Activated naive CD4-positive, alpha-beta T cell treated with anti-CD3 and anti-CD28 coated beads for 36 hours (primary cell): ENCODE data around the gene AGRP. TPM values are rescaled to one million over a fixed set of nuclear protein-coding genes. Genes with fewer than 3 reads are reported as not detected.
"Not testable (repeated sequence)": the region's sequence is repeated elsewhere in the genome, so short reads cannot be mapped to it uniquely, and the experiment has no call there.

Source experiments
- CTCF ChIA-PET: fragments of 350-600 bp; sonication (Branson Sonifier 250); formaldehyde crosslinking; loops from one replicate; lab custom pipeline; 2021; ENCODE audit warnings: antibody characterized with exemption; lab: Charles Lee
- DNase-seq: peaks from one replicate; pipeline ENCODE4 v3.0.0-alpha.2; 2020
- H3K27ac Mint-ChIP-seq: one replicate; pipeline ENCODE4 v1.8.0; 2021; ENCODE audit warnings: mild to moderate bottlenecking, mixed read lengths
- H3K27me3 Mint-ChIP-seq: one replicate; pipeline ENCODE4 v1.8.0; 2021; ENCODE audit warnings: low read depth, mixed read lengths
- H3K36me3 Mint-ChIP-seq: one replicate; pipeline ENCODE4 v1.8.0; 2021; ENCODE audit warnings: low read depth, mixed read lengths
- H3K4me1 Mint-ChIP-seq: one replicate; pipeline ENCODE4 v1.8.0; 2021; ENCODE audit warnings: low read depth, mixed read lengths
- H3K4me3 Mint-ChIP-seq: one replicate; pipeline ENCODE4 v1.8.0; 2021; ENCODE audit warnings: mild to moderate bottlenecking, moderate library complexity, mixed read lengths
- H3K9me3 Mint-ChIP-seq: one replicate; pipeline ENCODE4 v1.8.0; 2021; ENCODE audit warnings: mixed read lengths
- intact Hi-C: fragments of 100-400 bp; cut with micrococcal nuclease; formaldehyde crosslinking; loops from one replicate; pipeline ENCODE4 v1.15.1; 2023
- total RNA-seq, 2 experiments: library from RNA; stranded (reverse); gene quantifications; one replicate each; pipeline ENCODE4 v1.2.3, GENCODE V29; 2021

The AGRP gene
- total RNA-seq, 2 experiments from 2014 or later = not detected

GRCh38 chr16:67490335-67491096 lies 7.2 kb upstream of the AGRP start:
- Mint-ChIP-seq H3K4me3 (no peak overlapping the region), H3K9me3 (no peaks in the 10 kb centered on the region), H3K36me3 (peaks cover 3% of the 10 kb centered on the region), H3K27me3 (no peaks in the 10 kb centered on the region), H3K4me1 (peaks cover 14% of the 10 kb centered on the region), H3K27ac (peak overlapping the region; percentile 34)
- CTCF ChIA-PET = interaction anchor here (0.7 to 11.9 kb wide), 7 partner anchors 9 to 177 kb away, joined by 3 to 195 read pairs (median 4); partner anchors contain the start of gene ATP6V0D1
- intact Hi-C loops = no loop called here
- no peak for DNase-seq

- DNase-seq = no peak
- H3K4me3 Mint-ChIP-seq = no peak overlapping the region
- intact Hi-C loops = no loop called here
- no peaks in the 10 kb centered on the region for H3K9me3 Mint-ChIP-seq
- CTCF ChIA-PET = interaction anchor here (1.4 to 11.9 kb wide), 5 partner anchors 8 to 178 kb away, joined by 3 to 195 read pairs (median 27); partner anchors contain the start of gene ATP6V0D1
- no peaks in the 10 kb centered on the region for H3K27me3 Mint-ChIP-seq
- peaks cover 6% of the 10 kb centered on the region for H3K36me3 Mint-ChIP-seq
- H3K4me1 Mint-ChIP-seq = peaks cover 12% of the 10 kb centered on the region
- peak overlapping the region; percentile 70 for H3K27ac Mint-ChIP-seq
Measured at GRCh38 chr16:67489401-67490083, 6.2 kb upstream of the AGRP start.

GRCh38 chr16:67487561-67487960 lies 4.2 kb upstream of the AGRP start:
- H3K4me1 Mint-ChIP-seq = peaks cover 22% of the 10 kb centered on the region
- DNase-seq, H3K36me3 Mint-ChIP-seq, H3K27me3 Mint-ChIP-seq, H3K9me3 Mint-ChIP-seq, intact Hi-C loops, H3K4me3 Mint-ChIP-seq, H3K27ac Mint-ChIP-seq: not testable (repeated sequence)
- CTCF ChIA-PET = interaction anchor here (1.4 to 11.9 kb wide), 3 partner anchors 26 to 60 kb away, joined by 3 to 195 read pairs (median 60); no protein-coding TSS in a partner anchor

GRCh38 chr16:67486805-67487204 lies 3.5 kb upstream of the AGRP start:
- DNase-seq = no peak

GRCh38 chr16:67483731-67484525 lies 581 bp upstream of the AGRP start:
- H3K27me3 Mint-ChIP-seq = no peaks in the 10 kb centered on the region
- H3K9me3 Mint-ChIP-seq = no peaks in the 10 kb centered on the region
- CTCF ChIA-PET = interaction anchor here (0.5 to 3.4 kb wide), 5 partner anchors 10 to 312 kb away, joined by 3 to 24 read pairs (median 6); no protein-coding TSS in a partner anchor
- DNase-seq = no peak
- peaks cover 9% of the 10 kb centered on the region for H3K36me3 Mint-ChIP-seq
- H3K27ac Mint-ChIP-seq = peak overlapping the region; percentile 30
- intact Hi-C loops = no loop called here
- H3K4me1 Mint-ChIP-seq = peaks cover 33% of the 10 kb centered on the region
- H3K4me3 Mint-ChIP-seq = no peak overlapping the region

More at GRCh38 chr16:67486805-67487204, 3.5 kb upstream of the AGRP start:
- CTCF ChIA-PET = interaction anchor here (2.9 to 8.1 kb wide), 2 partner anchors 27 to 35 kb away, joined by 24 to 60 read pairs; no protein-coding TSS in a partner anchor
- peak overlapping the region; percentile 30 for H3K27ac Mint-ChIP-seq
- no peak overlapping the region for H3K4me3 Mint-ChIP-seq
- peaks cover 28% of the 10 kb centered on the region for H3K4me1 Mint-ChIP-seq
- H3K27me3 Mint-ChIP-seq = no peaks in the 10 kb centered on the region
- intact Hi-C loops = no loop called here
- H3K9me3 Mint-ChIP-seq = no peaks in the 10 kb centered on the region
- H3K36me3 Mint-ChIP-seq = peaks cover 9% of the 10 kb centered on the region

GRCh38 chr16:67482233-67482924 lies 968 bp downstream of the AGRP start:
- Mint-ChIP-seq H3K9me3 (no peaks in the 10 kb centered on the region), H3K4me1 (peaks cover 34% of the 10 kb centered on the region), H3K27ac (peak overlapping the region; percentile 99), H3K36me3 (peaks cover 11% of the 10 kb centered on the region), H3K4me3 (peak overlapping the region; percentile 100), H3K27me3 (no peaks in the 10 kb centered on the region)
- no peak for DNase-seq
- intact Hi-C loops = no loop called here
- CTCF ChIA-PET = interaction anchor here (1.0 to 3.4 kb wide), 9 partner anchors 8 to 109 kb away, joined by 3 to 69 read pairs (median 10); no protein-coding TSS in a partner anchor

GRCh38 chr16:67481561-67482232 lies 1.6 kb downstream of the AGRP start:
- Mint-ChIP-seq H3K36me3 (peaks cover 10% of the 10 kb centered on the region), H3K27ac (peak overlapping the region; percentile 99), H3K9me3 (no peaks in the 10 kb centered on the region), H3K27me3 (no peaks in the 10 kb centered on the region), H3K4me1 (peaks cover 36% of the 10 kb centered on the region), H3K4me3 (peak overlapping the region; percentile 100)
- intact Hi-C loops = loop anchor here (1.0 kb wide), 13 partner anchors 13 to 487 kb away; partner anchors contain the start of genes ACD, CARMIL2, CTCF and GFOD2
- DNase-seq = peak; percentile 72
- CTCF ChIA-PET = interaction anchor here (0.7 to 3.4 kb wide), 23 partner anchors 9 to 464 kb away, joined by 3 to 69 read pairs (median 4); no protein-coding TSS in a partner anchor

- intact Hi-C loops = loop anchor here (1.0 kb wide), 13 partner anchors 13 to 487 kb away; partner anchors contain the start of genes ACD, CARMIL2, CTCF and GFOD2
- Mint-ChIP-seq H3K27me3 (no peaks in the 10 kb centered on the region), H3K36me3 (peaks cover 9% of the 10 kb centered on the region), H3K4me3 (peak within 1 kb of the TSS; percentile 100), H3K27ac (peak within 1 kb of the TSS; percentile 99), H3K9me3 (no peaks in the 10 kb centered on the region), H3K4me1 (peaks cover 42% of the 10 kb centered on the region)
- CTCF ChIA-PET = interaction anchor here (0.5 to 3.4 kb wide), 23 partner anchors 10 to 463 kb away, joined by 3 to 69 read pairs (median 4); no protein-coding TSS in a partner anchor
- DNase-seq = peak; percentile 99
Measured at GRCh38 chr16:67480833-67481560, 2.4 kb downstream of the AGRP start, which contains the start of gene ATP6V0D1. Gene ATP6V0D1, minus strand, starts transcription at chr16:67481157. Its CDS starts 71 bp downstream, at chr16:67481086.

GRCh38 chr16:67477960-67478554 lies 5.3 kb downstream of the AGRP start:
- no peak for DNase-seq
- H3K36me3 Mint-ChIP-seq = peaks cover 2% of the 10 kb centered on the region
- no peaks in the 10 kb centered on the region for H3K9me3 Mint-ChIP-seq
- H3K4me3 Mint-ChIP-seq = no peak overlapping the region
- H3K4me1 Mint-ChIP-seq = peaks cover 47% of the 10 kb centered on the region
- CTCF ChIA-PET = interaction anchor here (2.1 kb wide), 1 partner anchor 43 kb away, joined by 7 read pairs; no protein-coding TSS in a partner anchor
- H3K27ac Mint-ChIP-seq = no peak overlapping the region
- no peaks in the 10 kb centered on the region for H3K27me3 Mint-ChIP-seq
- intact Hi-C loops = no loop called here
